Small intestine (tissue), 7 donors: ENCODE measurements around the gene SMYD3. TPM values are rescaled to one million over a fixed set of nuclear protein-coding genes. Genes with fewer than 3 reads are reported as not detected.
"Not testable (repeated sequence)": the region's sequence is repeated elsewhere in the genome, so short reads cannot be mapped to it uniquely, and the experiment has no call there.

Experiments used
- DNase-seq, 2 donors: peaks; one replicate each; pipeline versions ENCODE4 v3.0.0 to v3.0.0-alpha.2; 2013
- FAIRE-seq: peaks from 2 replicates; lab custom pipeline; 2012; peaks lifted over from hg19 to GRCh38; lab: Jason Lieb, UNC
- H3K27ac ChIP-seq, 3 donors: one replicate each; pipeline ENCODE4 v1.5.1; 2013; ENCODE audit warnings: low read length in 2 of 3, mild to moderate bottlenecking in 2 of 3, control low read depth in 1 of 3, inconsistent platforms in 1 of 3, low read depth in 1 of 3, moderate library complexity in 1 of 3
- H3K27me3 ChIP-seq, 3 donors: one replicate each; pipeline ENCODE4 v1.6.1; 2013; ENCODE audit warnings: low read length in 3 of 3, inconsistent platforms in 1 of 3; ENCODE audit not compliant: control insufficient read depth in 3 of 3, insufficient read depth in 3 of 3
- H3K36me3 ChIP-seq, 3 donors: one replicate each; pipeline ENCODE4 v1.6.1; 2013; ENCODE audit warnings: low read length in 3 of 3, inconsistent platforms in 1 of 3, low read depth in 1 of 3, mild to moderate bottlenecking in 1 of 3, moderate library complexity in 1 of 3; ENCODE audit not compliant: control insufficient read depth in 3 of 3, insufficient read depth in 2 of 3
- H3K4me1 ChIP-seq, 3 donors: one replicate each; pipeline ENCODE4 v1.6.1; 2013; ENCODE audit warnings: low read length in 2 of 3, inconsistent platforms in 1 of 3, low read depth in 1 of 3, mild to moderate bottlenecking in 1 of 3, moderate library complexity in 1 of 3; ENCODE audit not compliant: control insufficient read depth in 3 of 3, insufficient read depth in 2 of 3
- H3K4me3 ChIP-seq, 3 donors: one replicate each; pipeline ENCODE4 v1.5.1; 2013; ENCODE audit warnings: low read length in 3 of 3, control low read depth in 1 of 3, inconsistent platforms in 1 of 3, low read depth in 1 of 3, mild to moderate bottlenecking in 1 of 3, moderate library complexity in 1 of 3
- H3K9me3 ChIP-seq, 2 donors: one replicate each; pipeline ENCODE4 v1.6.1; 2013; ENCODE audit warnings: low read depth in 1 of 2, low read length in 1 of 2; ENCODE audit not compliant: control insufficient read depth in 2 of 2, insufficient read depth in 1 of 2
- WGBS, 3 donors: extraction: QIAGEN DNeasy Blood & Tissue Kit; methylation state at CpG; one replicate each; pipeline ENCODE4 v1.1.7; 2013; 5-methylcytosine and 5-hydroxymethylcytosine counted together
- polyA plus RNA-seq, 4 donors: library from polyadenylated mRNA; stranded (reverse) in 3 of 4; unstranded in 1 of 4; fragments of 200-250 nt in 3 of 4; fragments of 120-200 nt in 1 of 4; gene quantifications; one replicate each; pipeline versions ENCODE4 v1.2.1 to v1.2.3, GENCODE V29; 2013
- donor health status: healthy with polysubstance abuse.
- donor health status: control.
- donor health status: control.
- donor health status: Bipolar disorder and iron deficiency.
- donor health status: healthy.

SMYD3 gene
- polyA plus RNA-seq, 4 donors = 5.4 to 10.1 (median 8.5) TPM

GRCh38 chr1:246365708-246366107 is 141.4 kb downstream of the SMYD3 start:
- H3K4me1 ChIP-seq = no peaks in the 10 kb centered on the region
- FAIRE-seq (no peak), DNase-seq (no peak)
- no peaks in the 10 kb centered on the region for H3K27me3 ChIP-seq
- no peak overlapping the region for H3K4me3 ChIP-seq
- no peaks in the 10 kb centered on the region for H3K36me3 ChIP-seq
- H3K9me3 ChIP-seq = no peaks in the 10 kb centered on the region
- WGBS, 3 donors = 62 to 70% (median 66%) methylated on average over 3 of the region's 3 CpGs
- H3K27ac ChIP-seq = no peak overlapping the region

- WGBS, 3 donors = 81 to 93% (median 81%) methylated on average over 6 of the region's 6 CpGs
- DNase-seq (no peak), FAIRE-seq (no peak)
- no peaks in the 10 kb centered on the region for H3K9me3 ChIP-seq
- no peaks in the 10 kb centered on the region for H3K36me3 ChIP-seq
- H3K27ac ChIP-seq = no peak overlapping the region
- no peak overlapping the region for H3K4me3 ChIP-seq
- no peaks in the 10 kb centered on the region for H3K4me1 ChIP-seq
- H3K27me3 ChIP-seq = no peaks in the 10 kb centered on the region
Measured at GRCh38 chr1:246364415-246364941, 142.6 kb downstream of the SMYD3 start.

GRCh38 chr1:246357014-246357598 is 150.0 kb downstream of the SMYD3 start:
- not testable (repeated sequence) for FAIRE-seq, H3K36me3 ChIP-seq, H3K27me3 ChIP-seq, H3K27ac ChIP-seq, H3K9me3 ChIP-seq, H3K4me3 ChIP-seq, H3K4me1 ChIP-seq, DNase-seq
- WGBS, 3 donors = 75 to 78% (median 76%) methylated on average over 3 of the region's 3 CpGs

- H3K27ac ChIP-seq = no peak overlapping the region
Measured at GRCh38 chr1:246355411-246356230, 151.5 kb downstream of the SMYD3 start.

GRCh38 chr1:246351721-246352120 is 155.4 kb downstream of the SMYD3 start:
- no peak overlapping the region for H3K27ac ChIP-seq
- WGBS, 3 donors = 95 to 98% (median 97%) methylated on average over 5 of the region's 5 CpGs
- no peaks in the 10 kb centered on the region for H3K9me3 ChIP-seq
- no peak overlapping the region for H3K4me3 ChIP-seq
- FAIRE-seq (no peak), DNase-seq (no peak)
- H3K36me3 ChIP-seq = peaks cover 0 to 4% (median 0%) of the 10 kb centered on the region in 3 donors
- no peaks in the 10 kb centered on the region for H3K4me1 ChIP-seq
- H3K27me3 ChIP-seq = no peaks in the 10 kb centered on the region

More at GRCh38 chr1:246355411-246356230, 151.5 kb downstream of the SMYD3 start:
- Histone ChIP-seq H3K36me3 (no peaks in the 10 kb centered on the region), H3K27me3 (no peaks in the 10 kb centered on the region), H3K4me1 (no peaks in the 10 kb centered on the region), H3K9me3 (peaks cover 0 to 6% of the 10 kb centered on the region in 2 donors), H3K4me3 (no peak overlapping the region)
- FAIRE-seq (no peak), DNase-seq (no peak)
- WGBS, 3 donors = 94 to 99% (median 96%) methylated on average over 8 of the region's 8 CpGs

GRCh38 chr1:246350745-246351144 is 156.3 kb downstream of the SMYD3 start:
- DNase-seq (no peak), FAIRE-seq (no peak)
- Histone ChIP-seq H3K4me1 (no peaks in the 10 kb centered on the region), H3K27ac (no peak overlapping the region), H3K9me3 (peaks cover 0 to under 1% of the 10 kb centered on the region in 2 donors), H3K4me3 (no peak overlapping the region), H3K27me3 (no peaks in the 10 kb centered on the region), H3K36me3 (peaks cover 0 to 4% (median 0%) of the 10 kb centered on the region in 3 donors)
- WGBS, 3 donors = 75 to 77% (median 77%) methylated on average over 6 of the region's 6 CpGs

- H3K4me1 ChIP-seq = no peaks in the 10 kb centered on the region
- peaks cover 0 to 12% of the 10 kb centered on the region in 2 donors for H3K9me3 ChIP-seq
- DNase-seq = no peak
- H3K27ac ChIP-seq = no peak overlapping the region
- no peaks in the 10 kb centered on the region for H3K36me3 ChIP-seq
- no peaks in the 10 kb centered on the region for H3K27me3 ChIP-seq
- WGBS, 3 donors = 97 to 98% (median 98%) methylated on average over 2 of the region's 2 CpGs
- no peak for FAIRE-seq
- no peak overlapping the region for H3K4me3 ChIP-seq
Measured at GRCh38 chr1:246343937-246344336, 163.1 kb downstream of the SMYD3 start.

GRCh38 chr1:246343251-246343650 is 163.8 kb downstream of the SMYD3 start:
- H3K4me1 ChIP-seq = no peaks in the 10 kb centered on the region
- FAIRE-seq = no peak
- peaks cover 0 to 12% of the 10 kb centered on the region in 2 donors for H3K9me3 ChIP-seq
- H3K4me3 ChIP-seq = no peak overlapping the region
- H3K36me3 ChIP-seq = no peaks in the 10 kb centered on the region
- H3K27me3 ChIP-seq = no peaks in the 10 kb centered on the region
- H3K27ac ChIP-seq = no peak overlapping the region
- 90 to 96% (median 95%) methylated on average over 1 of the region's 1 CpG for WGBS, 3 donors
- no peak for DNase-seq
